GM21423 (cell line): Measurements from ENCODE around the gene DACH1.

Source experiments
- ATAC-seq: cut with Tn5 transposase; IDR thresholded peaks from one replicate; pipeline ENCODE4 v1.9.1; 2021; ENCODE audit warnings: mild to moderate bottlenecking, moderate library complexity; ENCODE audit not compliant: unreplicated experiment

Gene DACH1

GRCh38 chr13:71830736-71831135 lies 36.3 kb downstream of the DACH1 start:
- no peak for ATAC-seq

DNA sequence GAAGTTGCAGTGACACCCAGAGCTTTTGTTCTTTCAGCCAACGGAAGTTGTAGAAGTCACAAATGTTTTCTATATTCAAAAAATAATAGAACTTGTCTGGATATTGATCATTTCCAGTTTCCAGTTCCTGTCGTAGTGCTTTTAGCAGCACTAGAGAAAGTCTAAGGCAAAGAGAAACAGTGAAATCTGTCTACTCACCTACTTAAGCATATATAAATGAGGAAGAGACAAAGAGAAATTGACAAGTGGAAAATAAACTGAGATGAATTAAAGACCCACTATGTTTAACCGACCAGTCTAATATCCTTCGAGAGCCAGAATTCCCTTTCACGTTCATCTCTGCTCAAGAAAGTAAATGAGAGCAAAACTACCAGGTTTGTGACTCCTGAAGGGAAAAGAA lies 36.7 kb downstream of the DACH1 start:
- no peak for ATAC-seq

GRCh38 chr13:71829547-71829946 lies 37.5 kb downstream of the DACH1 start:
- ATAC-seq, result no peak

GRCh38 chr13:71828564-71828963 lies 38.4 kb downstream of the DACH1 start:
- ATAC-seq, result no peak

- ATAC-seq, result no peak
Observed at GRCh38 chr13:71828117-71828516, 38.9 kb downstream of the DACH1 start.

DNA sequence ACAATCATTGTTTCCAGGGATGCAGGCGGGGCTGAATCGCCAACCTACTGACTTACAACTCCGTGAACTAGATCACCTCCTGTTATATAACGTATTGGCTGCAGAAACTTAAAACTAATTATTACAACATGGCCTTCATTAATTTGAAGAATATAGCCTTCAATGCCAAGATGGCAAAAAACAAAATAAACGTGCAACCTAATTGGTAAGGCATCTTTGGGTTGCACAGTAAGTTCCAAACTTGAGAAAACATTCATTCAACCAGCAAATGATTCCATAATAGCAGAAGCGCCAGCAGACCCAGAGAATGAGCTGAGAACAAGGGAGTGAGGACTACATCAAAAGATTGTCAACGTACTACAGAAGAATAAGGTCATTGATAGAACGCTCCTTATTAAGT lies 39.8 kb downstream of the DACH1 start:
- ATAC-seq, result no peak

GRCh38 chr13:71820699-71821098 lies 46.3 kb downstream of the DACH1 start:
- ATAC-seq, result no peak

DNA sequence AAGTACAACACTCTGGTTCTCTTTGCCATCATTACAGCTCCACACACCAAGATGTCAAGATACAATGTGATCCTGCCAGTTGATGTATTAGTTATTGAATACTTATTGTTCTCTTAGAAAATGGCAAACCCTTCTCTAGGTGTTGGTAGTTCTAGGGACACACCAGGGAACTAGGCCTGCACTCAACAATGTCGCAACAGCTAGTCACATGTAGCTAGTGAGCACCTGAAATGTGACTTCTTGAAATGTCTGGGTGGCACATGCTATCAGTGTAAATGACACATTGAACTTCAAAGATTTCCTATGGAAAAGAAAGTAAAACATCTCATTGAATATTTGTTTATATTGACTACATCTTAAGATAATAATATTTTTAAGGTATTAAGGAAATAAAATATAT lies 49.7 kb downstream of the DACH1 start:
- no peak for ATAC-seq

DNA sequence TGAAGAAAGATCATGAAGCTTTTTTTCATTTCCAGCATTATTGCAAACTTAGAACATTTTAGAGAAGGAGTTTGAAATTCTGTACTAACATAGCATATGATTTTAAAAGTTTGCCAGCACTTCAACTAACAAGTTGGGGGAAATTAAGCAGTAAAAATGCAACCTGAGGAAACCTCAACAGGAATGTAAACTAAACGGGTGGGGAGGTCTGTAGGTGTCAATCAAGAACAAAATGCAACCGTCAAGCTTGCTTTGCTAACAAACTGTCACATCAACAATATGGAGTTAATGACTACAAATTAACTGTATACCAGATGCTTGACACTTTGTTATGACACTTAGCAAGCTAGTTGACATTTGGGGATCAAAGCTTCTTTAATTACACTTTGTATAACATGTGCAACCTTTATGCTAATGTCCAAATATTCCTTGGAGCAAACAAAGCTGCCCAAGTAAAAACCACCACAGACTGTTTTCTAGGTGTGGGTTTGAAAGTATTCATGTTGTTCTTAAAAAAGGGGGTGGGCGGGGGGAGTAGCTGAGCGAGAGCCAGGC lies 52.1 kb downstream of the DACH1 start:
- ATAC-seq, result no peak

- no peak for ATAC-seq
Observed at GRCh38 chr13:71813187-71813586, 53.8 kb downstream of the DACH1 start.

DNA sequence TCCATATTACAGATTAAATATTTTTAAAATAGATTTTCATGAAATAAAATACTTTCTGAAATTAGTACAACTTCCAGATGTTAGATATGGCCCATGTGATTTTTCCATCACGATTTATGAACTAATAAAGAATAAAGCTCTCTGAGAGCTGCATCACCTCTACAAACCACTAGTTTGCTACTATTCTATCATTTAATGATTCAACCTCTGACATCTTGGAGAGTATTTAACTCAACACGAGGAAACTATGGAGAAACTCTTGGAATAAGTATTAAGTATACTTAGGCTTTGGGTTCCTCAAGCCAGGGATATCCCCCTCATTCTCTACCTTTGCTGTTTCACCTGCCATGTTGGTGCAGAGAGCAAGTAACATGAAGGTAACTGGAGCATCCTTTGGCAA lies 55.7 kb downstream of the DACH1 start:
- no peak for ATAC-seq

DNA sequence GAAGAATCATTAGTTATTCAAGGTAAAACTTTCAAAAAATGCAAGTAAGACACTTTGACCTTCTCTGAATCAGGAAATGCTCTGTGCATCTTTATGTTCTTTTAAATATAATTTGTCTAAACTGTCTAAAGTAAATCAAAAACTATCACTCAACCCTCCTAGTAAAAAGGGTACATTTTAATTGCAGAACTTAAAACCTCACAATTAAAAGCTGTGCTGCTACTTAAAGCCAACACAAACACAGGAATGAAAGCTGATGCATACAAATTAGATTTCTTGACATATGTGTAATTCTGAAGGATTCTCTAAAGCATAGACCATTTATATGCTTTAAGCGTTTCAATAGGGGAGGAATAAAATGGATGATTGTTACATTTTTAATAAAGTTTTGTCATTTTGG lies 58.3 kb downstream of the DACH1 start:
- no peak for ATAC-seq

GRCh38 chr13:71806886-71807285 lies 60.1 kb downstream of the DACH1 start:
- ATAC-seq, result no peak

- ATAC-seq, result no peak
Observed at GRCh38 chr13:71803066-71803465, 63.9 kb downstream of the DACH1 start.

DNA sequence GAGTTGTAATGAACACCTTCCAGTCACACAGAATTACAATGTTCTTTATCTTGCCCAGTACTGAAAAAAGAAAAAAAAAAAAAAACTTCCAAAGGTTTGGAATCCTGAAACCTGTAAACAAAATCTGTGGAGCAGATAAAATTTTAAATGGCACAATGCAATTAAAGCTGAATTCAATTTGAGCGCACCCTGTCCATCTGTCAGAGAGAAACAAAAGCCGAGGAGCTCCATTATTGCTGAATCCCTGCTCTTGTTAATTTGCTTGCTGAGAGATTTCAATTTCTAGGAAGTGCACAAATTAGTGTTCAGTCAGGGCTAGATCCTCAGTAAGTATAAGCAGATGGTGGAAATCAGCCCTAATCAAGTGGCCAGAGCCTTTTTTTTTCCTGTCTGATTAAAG lies 65.2 kb downstream of the DACH1 start:
- no peak for ATAC-seq

DNA sequence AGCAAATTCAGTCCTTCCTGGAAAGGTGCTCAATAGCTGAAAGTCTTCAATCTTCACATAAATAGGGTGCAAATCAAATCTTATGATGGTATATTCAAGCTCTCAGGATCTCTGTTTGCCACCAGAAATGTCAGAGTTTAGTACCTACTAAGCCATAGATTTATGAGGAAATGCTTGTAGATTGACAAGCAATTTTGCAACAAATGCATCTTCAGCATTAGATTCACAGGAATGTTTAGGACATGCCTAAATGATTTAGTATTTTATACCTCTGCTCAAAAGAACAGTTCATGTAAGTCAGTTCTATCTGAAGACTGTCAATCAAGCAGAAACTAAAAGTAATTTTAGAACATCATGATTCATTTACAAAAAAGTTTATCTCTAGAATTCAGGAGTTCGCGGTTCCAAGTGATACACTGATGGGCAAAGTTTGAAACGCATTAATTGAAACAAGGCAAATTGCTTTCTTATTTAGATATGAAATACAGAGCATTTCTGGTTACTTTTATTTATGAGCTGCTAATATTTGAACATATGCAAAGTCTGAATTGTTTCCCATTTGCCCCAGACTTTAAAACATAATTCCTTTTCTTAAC lies 65.7 kb downstream of the DACH1 start:
- ATAC-seq, result no peak

GRCh38 chr13:71799324-71799723 lies 67.7 kb downstream of the DACH1 start:
- no peak for ATAC-seq

DNA sequence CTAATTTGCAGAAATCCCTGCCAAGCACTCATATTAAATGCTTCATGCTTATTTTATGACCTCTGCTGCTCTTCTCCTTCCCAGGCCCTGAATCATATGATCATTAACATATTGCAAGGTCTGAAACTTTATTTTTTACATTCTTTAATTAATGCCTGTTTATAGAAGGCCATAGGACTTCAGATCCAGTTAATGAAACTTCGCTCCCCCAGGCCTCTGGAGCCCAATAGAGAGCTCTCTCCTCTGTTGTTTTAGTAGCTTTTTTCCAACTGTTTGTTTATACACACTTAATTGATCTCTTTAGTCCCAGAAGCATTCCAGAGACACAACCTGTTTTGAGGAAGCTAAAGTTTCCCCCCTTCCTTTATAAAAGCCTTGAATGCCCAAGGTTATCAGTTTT lies 68.3 kb downstream of the DACH1 start:
- ATAC-seq, result no peak

GRCh38 chr13:71797517-71797916 lies 69.5 kb downstream of the DACH1 start:
- ATAC-seq, result no peak

DNA sequence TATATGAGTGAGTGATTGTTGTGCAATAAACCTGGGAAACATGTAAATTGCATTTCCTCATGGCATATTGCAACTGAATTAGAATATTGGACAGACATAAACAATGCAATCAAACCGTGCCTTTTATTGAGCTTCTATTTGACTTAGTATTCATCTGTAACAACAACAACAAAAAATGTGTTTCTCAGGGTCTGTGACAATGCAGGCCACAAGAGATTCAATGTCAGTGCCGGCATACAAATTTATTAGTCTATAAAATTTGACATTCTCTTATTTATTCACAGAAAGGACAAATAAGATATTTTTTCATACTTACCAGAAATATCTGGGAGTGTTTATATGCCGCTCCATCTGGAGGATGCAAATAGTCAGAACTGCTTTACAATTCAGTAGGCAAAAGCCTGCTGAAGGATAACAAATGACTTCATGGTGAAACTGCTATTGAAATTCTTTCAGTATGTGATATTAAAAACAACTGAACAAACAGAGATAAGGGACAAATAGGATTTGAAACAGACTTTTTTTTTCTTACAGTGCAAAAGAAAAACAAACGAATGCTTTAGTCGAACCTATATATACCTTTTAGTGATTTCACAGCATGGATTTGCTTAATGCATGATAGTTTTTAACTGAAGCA lies 77.2 kb downstream of the DACH1 start:
- ATAC-seq, result no peak

DNA sequence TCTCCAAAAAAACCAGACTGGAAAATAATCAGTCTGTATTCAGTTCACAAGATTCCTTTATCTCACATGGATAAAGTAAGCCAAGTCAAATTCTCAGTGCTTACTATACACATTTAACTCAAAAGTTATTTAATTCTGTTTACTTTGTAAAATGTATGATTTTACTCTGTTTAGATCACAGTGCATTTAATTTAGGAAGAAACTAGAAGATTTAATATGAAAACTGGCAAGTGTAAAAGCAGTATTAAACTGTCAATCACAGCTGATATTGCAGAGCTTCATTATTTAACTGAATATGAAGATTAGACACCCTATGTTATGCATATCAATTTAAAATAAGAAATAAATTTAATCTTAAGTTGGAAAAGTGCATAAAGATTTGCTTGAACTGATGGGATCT lies 78.0 kb downstream of the DACH1 start:
- ATAC-seq, result no peak

DNA sequence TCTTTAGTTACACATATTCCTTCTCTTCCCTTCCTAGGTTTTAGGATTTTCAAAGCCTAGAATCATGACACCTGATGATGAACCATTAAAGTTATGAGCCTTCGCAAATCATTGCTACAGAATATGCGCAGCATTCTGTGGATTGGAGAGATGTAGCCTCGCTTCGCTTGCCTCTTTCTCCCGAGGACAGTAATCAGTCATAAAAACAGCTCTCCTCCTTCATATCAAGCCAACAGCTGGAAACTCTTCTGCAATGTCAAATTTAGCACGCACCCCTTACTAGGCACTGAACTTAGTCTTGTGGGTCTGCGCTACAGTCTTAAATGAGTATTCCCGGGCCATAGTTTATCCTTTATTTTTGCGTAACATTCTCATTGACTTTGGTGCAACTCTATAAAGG lies 79.6 kb downstream of the DACH1 start:
- no peak for ATAC-seq

DNA sequence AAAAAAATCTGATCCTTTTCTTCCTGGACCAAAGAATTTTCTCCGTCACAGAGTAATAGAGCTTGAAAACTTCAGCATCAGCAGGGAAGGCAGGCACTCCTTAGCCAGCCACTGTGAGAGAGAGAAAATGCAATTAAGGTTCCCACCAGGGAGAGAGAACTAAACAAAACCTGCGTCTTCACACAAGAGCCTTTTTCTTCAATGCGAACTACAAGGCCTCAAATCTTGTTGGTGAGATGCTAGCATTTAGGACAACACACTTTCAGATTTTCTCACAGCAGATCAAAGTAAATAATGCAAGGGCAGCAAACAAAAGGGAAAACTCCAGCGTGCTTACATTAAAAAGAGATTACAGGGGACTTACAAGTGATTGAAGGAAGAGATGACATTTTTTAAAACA lies 80.1 kb downstream of the DACH1 start:
- no peak for ATAC-seq
